Bone marrow (tissue), 2 donors: ENCODE results near the gene VSIG10L2.

Experiments
- DNase-seq, 2 donors: peaks; one replicate each; lab custom pipeline; 2025; lab: John Stamatoyannopoulos, UW

VSIG10L2 gene

GRCh38 chr11:125947419-125948277, 1.8 kb downstream of the VSIG10L2 start:
- no peak for DNase-seq

- no peak for DNase-seq
These were observed 2.6 kb downstream of the VSIG10L2 start for GRCh38 chr11:125948278-125949051.

GRCh38 chr11:125949271-125950177, 3.7 kb downstream of the VSIG10L2 start:
- no peak for DNase-seq

GRCh38 chr11:125950178-125950490, 4.3 kb downstream of the VSIG10L2 start:
- no peak for DNase-seq

GRCh38 chr11:125950696-125951651, 5.1 kb downstream of the VSIG10L2 start:
- DNase-seq = no peak

GRCh38 chr11:125951731-125952130, 5.9 kb downstream of the VSIG10L2 start:
- no peak for DNase-seq

- no peak for DNase-seq
These were observed 6.7 kb downstream of the VSIG10L2 start for GRCh38 chr11:125952559-125952958.

- DNase-seq = no peak
These were observed 7.1 kb downstream of the VSIG10L2 start for GRCh38 chr11:125952973-125953372.

- no peak for DNase-seq
These were observed 7.6 kb downstream of the VSIG10L2 start for GRCh38 chr11:125953401-125953935.

- no peak for DNase-seq
These were observed 8.5 kb downstream of the VSIG10L2 start for GRCh38 chr11:125954123-125954944.

- no peak for DNase-seq
These were observed 9.2 kb downstream of the VSIG10L2 start for GRCh38 chr11:125954945-125955640.

- no peak for DNase-seq
These were observed 10.0 kb downstream of the VSIG10L2 start for GRCh38 chr11:125955856-125956255.

- DNase-seq = no peak
These were observed 10.7 kb downstream of the VSIG10L2 start for GRCh38 chr11:125956391-125957134.

- no peak for DNase-seq
These were observed 11.9 kb downstream of the VSIG10L2 start for GRCh38 chr11:125957618-125958332.

GRCh38 chr11:125958872-125959400, 13.1 kb downstream of the VSIG10L2 start:
- no peak for DNase-seq

- no peak for DNase-seq
These were observed 13.7 kb downstream of the VSIG10L2 start for GRCh38 chr11:125959511-125959910.

GRCh38 chr11:125959931-125960330, 14.1 kb downstream of the VSIG10L2 start:
- no peak for DNase-seq

- no peak for DNase-seq
These were observed 14.9 kb downstream of the VSIG10L2 start for GRCh38 chr11:125960771-125961170.
